ENCODE measurements around the gene ZNF521. TPM values are rescaled to one million over a fixed set of nuclear protein-coding genes. Genes with fewer than 3 reads are reported as not detected.

The ZNF521 gene
- 24.5 TPM for total RNA-seq
- long read RNA-seq, full-length matches to known transcripts, result 9 of 18 reads
- long read RNA-seq, partial matches to known transcripts, result 9 of 18 reads
- long read RNA-seq, other reads (novel, unspliced or antisense), result 0 of 18 reads

DNA sequence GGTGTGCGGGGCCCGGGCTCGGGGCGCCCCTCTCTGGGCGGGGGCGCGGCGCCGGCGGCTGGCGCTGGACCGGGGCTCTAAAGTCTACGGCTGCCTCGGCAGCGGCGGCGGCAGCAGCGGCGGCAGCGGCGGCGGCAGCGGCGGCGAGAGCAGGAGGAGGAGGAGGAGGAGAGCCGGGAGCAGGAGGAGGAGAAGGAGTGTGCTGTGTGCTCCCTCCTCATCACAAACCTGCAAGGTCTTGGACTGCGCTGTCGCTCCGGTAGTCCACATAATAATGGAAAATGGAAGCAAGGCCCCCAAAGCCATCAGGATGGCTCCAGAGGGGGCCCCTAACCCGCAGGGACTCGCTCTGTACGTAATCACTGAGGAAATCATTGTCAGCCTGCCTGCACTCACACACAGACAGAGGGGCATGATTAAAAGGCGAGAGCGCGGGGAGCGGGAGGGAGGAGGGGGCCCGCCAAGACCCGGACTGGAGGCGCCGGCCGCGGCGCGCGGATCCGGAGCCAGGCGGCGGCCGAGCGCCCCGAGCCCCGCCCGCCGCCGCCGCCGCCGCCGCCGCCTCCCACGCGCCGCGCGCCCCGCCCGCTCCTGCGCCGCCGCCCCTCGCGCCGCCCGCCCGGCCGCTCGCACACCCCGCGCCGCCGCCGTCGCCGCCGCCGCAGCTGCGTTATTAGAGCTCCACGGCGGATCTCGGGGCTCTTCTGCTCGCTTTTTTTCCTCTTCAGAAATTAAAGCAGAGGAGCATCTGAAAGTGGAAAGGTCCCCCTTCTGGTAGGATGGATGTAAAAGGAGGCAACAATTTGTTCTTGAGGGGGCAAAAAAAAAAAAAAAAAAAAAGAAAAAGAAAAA is at the start of gene ZNF521:
ZNF521 (minus strand) TSS at position 390 of the 852 bp plus-strand sequence. CDS start 1,220 bp downstream, outside the sequence.
- ATAC-seq (ENCODE audit: poor library complexity) (peak; percentile 80), DNase-seq (peak; percentile 90)
- intact Hi-C loops (cut with DNase I), result loop anchor here (5.0 to 10.0 kb wide), 3 partner anchors 65 to 957 kb away; partner anchors contain the start of gene OSBPL1A

- no peak for ATAC-seq (ENCODE audit: poor library complexity)
- DNase-seq, result no peak
- intact Hi-C loops (cut with DNase I), result no loop called here
Observed at GRCh38 chr18:25399554-25399953, 47.6 kb upstream of the ZNF521 start.

DNA sequence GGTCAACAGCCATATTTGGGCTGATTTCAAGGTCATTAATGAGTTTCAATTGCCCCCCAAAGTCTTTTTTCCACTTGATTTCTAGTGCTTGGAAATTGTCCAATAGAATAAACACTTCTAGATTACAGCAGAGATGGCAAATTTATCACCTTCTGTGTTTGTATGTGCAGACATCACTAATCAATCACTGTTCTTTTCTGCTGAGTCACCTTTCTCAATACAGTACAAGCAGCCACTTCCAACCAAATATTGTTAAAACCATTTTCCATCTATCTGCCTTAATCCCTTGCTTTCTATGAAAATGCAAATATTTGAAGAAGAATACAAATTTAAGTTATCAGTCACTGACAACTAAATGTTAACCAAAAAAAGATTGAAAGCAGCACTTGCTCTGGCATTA is 40.2 kb upstream of the ZNF521 start:
- ATAC-seq (ENCODE audit: poor library complexity) (no peak), DNase-seq (no peak)
- intact Hi-C loops (cut with DNase I), result no loop called here

DNA sequence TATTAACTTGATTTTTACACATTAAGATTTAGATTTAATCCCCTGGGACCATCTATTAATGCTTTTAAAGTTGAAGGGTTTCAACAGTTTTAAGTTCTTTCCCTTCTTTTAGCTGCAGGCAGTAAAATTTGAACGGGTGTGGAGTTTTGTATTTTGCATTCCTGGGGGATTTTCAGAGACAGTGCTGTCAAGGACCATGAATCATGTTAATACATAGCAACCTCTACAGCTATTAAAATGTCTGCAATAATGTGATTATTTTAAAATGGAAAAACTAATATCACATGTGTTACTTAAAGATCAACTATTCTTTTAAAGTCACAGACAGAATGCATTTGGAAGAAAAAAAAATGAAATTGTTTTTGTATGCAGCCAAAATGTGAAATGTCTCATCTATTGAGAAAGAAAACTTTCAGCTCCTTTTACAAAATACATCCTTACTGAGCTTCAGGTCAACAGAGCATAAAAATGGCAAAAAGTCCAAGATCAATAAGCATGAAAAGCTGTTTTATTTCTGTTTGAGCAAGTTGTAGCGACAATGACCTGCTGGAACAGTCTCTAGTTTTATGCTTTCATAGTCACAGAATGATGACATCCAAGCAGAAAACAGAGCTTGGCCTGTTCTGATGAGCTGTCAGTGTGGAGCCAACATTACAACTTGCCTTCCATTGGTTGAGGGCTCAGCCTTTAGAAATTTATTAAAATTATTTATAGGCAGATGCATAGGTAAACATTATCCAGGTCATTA is 21.6 kb upstream of the ZNF521 start:
- DNase-seq (no peak), ATAC-seq (ENCODE audit: poor library complexity) (no peak)
- intact Hi-C loops (cut with DNase I), result no loop called here

GRCh38 chr18:25370391-25370790 is 18.4 kb upstream of the ZNF521 start:
- ATAC-seq (ENCODE audit: poor library complexity), result no peak
- DNase-seq, result no peak
- intact Hi-C loops (cut with DNase I), result no loop called here

GRCh38 chr18:25365242-25365641 is 13.3 kb upstream of the ZNF521 start:
- intact Hi-C loops (cut with DNase I), result no loop called here
- ATAC-seq (ENCODE audit: poor library complexity), result no peak
- no peak for DNase-seq

DNA sequence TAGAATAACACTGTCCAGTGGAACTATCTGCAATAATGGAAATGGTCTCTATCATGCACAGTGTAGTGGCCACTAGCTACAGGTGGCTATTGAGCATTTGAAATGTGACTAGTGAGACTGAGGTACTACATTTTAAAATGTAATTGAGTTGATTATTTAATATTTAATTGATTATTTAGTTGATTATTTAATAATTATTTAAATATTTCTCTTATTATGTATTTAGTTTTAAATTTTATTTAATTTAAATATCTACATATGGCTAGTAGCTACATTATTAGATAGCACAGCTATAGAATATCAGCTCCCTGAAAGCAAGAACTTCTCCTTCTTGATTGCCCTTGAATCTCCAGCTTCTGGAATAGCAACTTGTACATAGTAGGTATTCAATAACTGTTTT is 12.8 kb upstream of the ZNF521 start:
- ATAC-seq (ENCODE audit: poor library complexity) (no peak), DNase-seq (no peak)
- intact Hi-C loops (cut with DNase I), result no loop called here

DNA sequence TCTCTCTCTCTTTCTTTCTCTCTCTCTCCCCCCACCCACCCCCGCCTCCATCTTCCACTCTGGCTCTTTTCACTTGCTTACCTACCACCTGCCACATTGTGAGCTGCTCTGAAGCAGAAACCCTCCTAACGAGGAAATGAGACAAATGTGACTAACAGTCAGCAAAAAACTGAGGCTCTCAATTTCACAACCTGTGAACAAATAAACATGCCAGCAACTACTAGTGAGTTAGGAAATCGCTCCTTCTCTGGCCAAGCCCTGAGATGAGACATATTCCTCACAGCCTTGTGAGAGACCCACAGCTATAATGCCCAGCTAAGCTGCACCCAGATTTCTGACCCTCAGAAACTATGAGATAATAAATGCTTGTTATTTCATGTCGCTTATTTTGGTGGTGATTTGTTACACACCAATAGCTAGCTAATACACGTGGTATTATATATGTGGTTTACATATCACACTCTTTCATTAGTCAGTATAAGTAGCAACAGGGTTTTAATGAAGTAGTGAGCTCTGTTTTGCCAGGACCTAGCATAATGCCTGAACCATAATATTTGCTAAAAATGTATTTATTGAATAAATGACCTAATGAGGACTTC is 8.4 kb upstream of the ZNF521 start:
- intact Hi-C loops (cut with DNase I), result no loop called here
- no peak for DNase-seq
- no peak for ATAC-seq (ENCODE audit: poor library complexity)

GRCh38 chr18:25353080-25353479 is 1.1 kb upstream of the ZNF521 start:
- no peak for ATAC-seq (ENCODE audit: poor library complexity)
- intact Hi-C loops (cut with DNase I), result loop anchor here (5.0 to 10.0 kb wide), 3 partner anchors 66 to 958 kb away; partner anchors contain the start of gene OSBPL1A
- DNase-seq, result no peak

DNA sequence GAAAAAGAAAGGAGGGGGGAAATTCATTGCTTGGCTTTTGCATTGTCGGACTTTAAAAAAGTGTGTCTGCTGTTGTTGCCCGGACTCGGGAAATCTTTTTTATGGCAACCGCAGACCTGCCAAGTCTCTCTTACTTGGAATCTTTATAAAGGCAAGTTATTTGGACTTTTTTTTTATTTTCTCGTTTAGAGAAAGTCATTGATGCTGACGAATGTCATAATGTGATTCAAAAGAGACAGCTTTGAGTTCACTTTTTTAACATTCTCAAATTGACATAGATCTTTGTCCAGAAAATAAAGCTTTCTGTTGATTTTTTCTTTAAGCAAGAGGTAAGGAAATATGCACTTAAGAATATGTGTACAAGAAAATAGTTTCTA is 651 bp upstream of the ZNF521 start:
- ATAC-seq (ENCODE audit: poor library complexity) (no peak), DNase-seq (no peak)
- intact Hi-C loops (cut with DNase I), result loop anchor here (5.0 to 10.0 kb wide), 3 partner anchors 65 to 958 kb away; partner anchors contain the start of gene OSBPL1A

DNA sequence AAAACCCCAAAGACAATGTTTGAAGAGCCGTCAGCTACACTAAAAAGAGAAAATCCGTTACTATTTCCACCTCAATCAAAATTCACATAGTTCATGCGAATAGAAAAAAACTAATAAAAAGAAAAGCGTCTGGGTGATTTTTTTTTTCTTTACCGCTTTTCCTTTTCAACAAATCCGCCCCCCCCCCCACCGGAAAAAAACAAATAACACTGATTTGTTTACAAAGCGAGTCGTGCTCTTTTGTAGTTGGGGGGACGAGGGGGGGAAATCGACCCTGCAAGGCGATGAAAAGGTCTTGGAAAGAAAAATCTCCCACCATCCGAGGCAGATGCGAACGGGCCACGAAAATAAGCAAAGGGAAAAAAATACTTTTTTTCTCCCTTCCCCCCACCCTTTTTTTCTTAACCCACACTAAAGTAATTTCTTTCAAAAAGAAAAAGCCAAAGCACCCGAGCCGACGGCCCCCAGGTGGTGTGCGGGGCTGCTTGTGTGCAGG is 638 bp downstream of the ZNF521 start:
- no peak for ATAC-seq (ENCODE audit: poor library complexity)
- DNase-seq, result no peak
- intact Hi-C loops (cut with DNase I), result loop anchor here (5.0 to 10.0 kb wide), 3 partner anchors 64 to 957 kb away; partner anchors contain the start of gene OSBPL1A

DNA sequence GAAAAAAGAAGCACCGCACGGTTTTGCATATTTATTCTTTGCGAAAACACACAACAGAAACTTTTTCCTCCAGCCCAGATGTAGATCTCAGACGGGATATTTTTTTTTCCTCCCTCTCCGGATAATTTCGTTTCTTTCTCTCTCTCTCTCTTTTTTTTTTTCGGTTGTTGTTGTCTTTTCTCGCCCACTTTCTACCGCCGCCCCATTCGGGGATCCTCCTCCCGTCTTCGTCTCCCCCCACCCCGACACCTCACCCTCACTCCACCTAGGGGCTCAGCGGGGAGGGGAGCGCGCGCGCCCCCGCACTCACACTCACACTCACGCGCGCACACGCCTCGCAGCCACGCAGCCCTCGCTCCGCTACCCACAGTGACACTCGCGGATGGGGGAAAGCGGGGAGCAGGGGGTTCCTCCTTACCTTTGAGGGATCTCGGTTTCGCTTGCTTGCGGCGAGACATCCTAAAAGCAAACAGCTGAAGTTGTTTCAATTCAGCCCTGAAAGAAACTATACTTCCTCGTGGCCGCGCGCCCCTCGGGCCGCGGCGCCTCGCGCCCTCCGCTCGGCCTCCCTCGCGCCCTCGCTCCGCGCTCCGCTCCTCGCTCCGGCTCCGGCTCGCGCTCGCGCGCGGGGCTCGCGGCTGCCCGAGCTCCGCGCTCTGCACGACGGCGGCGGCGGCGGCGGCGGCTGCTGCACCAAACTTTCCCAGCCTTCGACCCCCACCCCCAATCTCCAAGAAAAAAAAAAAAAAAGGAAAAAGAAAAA is 1.3 kb downstream of the ZNF521 start:
- ATAC-seq (ENCODE audit: poor library complexity), result peak; percentile 66

DNA sequence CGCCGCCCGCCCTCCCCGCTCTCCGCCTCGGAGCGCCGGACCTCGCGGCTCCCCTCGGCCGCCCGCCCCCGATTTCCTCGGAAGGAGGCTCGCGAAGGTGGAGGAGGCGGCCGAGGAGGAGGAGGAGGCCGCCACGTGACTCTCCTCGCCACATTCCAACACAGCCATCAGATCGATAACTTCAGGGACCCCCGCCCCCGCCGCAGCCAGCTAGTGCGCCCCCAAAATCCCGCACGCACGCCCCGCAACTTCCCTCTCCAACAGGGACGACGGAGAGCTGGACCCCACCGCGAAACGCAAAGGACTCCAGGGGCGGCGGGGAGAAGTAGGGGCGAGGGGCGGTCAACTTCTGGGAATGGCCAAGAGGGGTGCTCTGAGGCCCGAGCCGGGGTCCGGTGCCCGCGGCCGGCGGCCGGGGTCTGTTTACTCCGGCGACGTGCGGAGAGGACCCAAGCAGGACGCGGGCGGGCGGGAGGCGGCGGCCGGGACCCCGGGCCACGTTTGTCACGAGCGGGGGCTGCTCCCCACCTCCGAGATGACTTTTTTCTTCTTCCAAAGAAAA is 2.0 kb downstream of the ZNF521 start:
- intact Hi-C loops (cut with DNase I), result loop anchor here (5.0 to 10.0 kb wide), 4 partner anchors 63 to 955 kb away; partner anchors contain the start of gene OSBPL1A
- ATAC-seq (ENCODE audit: poor library complexity) (peak; percentile 10), DNase-seq (peak; percentile 49)

More for the DNA sequence above, 1.3 kb downstream of the ZNF521 start:
- peak; percentile 80 for DNase-seq
- intact Hi-C loops (cut with DNase I), result loop anchor here (5.0 to 10.0 kb wide), 3 partner anchors 63 to 956 kb away; partner anchors contain the start of gene OSBPL1A

- ATAC-seq (ENCODE audit: poor library complexity) (peak; percentile 38), DNase-seq (peak; percentile 69)
- intact Hi-C loops (cut with DNase I), result loop anchor here (5.0 kb wide), 1 partner anchor 207 kb away; no protein-coding TSS in a partner anchor
Observed at GRCh38 chr18:25349131-25349925, 2.6 kb downstream of the ZNF521 start.

DNA sequence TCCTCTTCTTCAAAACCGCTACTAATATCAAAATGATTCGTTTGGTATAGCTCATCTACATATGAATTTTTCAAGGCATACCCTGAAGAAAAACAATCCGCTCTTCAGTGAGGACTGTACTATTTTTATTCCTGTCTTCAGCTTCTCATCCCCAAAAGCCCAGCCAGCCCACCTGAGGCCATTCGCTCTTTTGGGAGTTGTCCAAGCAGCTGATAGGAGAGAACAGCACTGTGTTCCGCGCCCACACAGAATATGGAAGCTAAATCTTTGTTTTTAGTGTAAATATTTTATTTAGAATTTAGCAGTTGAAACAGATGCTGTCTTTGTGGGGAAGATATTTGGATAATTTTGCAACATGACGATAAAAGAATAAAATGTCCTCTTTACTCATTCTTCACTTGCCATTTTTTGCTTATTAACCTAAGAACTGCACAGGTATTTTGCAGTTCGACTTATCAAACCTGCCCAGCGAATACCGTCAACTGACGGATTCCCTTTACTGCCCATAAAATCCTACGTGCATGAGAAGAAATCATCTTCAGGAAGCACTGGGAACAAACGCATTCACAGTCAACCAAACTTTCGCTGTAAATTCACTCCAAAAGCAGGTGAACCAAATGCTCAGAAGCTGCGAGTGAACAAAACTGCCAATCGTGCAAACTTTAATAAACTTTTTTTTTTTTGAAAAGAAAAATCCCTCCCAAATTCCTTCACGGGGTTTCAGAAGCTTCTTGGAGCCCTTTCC is 3.4 kb downstream of the ZNF521 start:
- ATAC-seq (ENCODE audit: poor library complexity), result no peak
- intact Hi-C loops (cut with DNase I), result loop anchor here (5.0 kb wide), 1 partner anchor 206 kb away; no protein-coding TSS in a partner anchor
- DNase-seq, result no peak

GRCh38 chr18:25346561-25346960 is 5.4 kb downstream of the ZNF521 start:
- DNase-seq, result no peak
- intact Hi-C loops (cut with DNase I), result loop anchor here (5.0 kb wide), 1 partner anchor 204 kb away; no protein-coding TSS in a partner anchor
- peak; percentile 34 for ATAC-seq (ENCODE audit: poor library complexity)
